ENCODE measurements around the gene DEXI. TPM values are rescaled to one million over a fixed set of nuclear protein-coding genes. Genes with fewer than 3 reads are reported as not detected.

Gene DEXI
- total RNA-seq, 1 donor from 2014 or later, result 94.2 TPM

- no peaks in the 10 kb centered on the region for H3K4me1 ChIP-seq
- DNase-seq (ENCODE audit: low spot score in 2 of 2), result no peak
- no peaks in the 10 kb centered on the region for H3K27me3 ChIP-seq
- intact Hi-C loops (cut with DNase I), result no loop called here
- no peak overlapping the region for H3K4me3 ChIP-seq
- H3K9me3 ChIP-seq, result no peaks in the 10 kb centered on the region
- H3K36me3 ChIP-seq, result no peaks in the 10 kb centered on the region
- no peak overlapping the region for H3K27ac ChIP-seq
- no peak for TF ChIP-seq CTCF (IDR thresholded peaks at IDR 0.05)
Measured at GRCh38 chr16:10889855-10890254, 52.4 kb downstream of the DEXI start.

- Histone ChIP-seq H3K4me3 (no peak overlapping the region), H3K27ac (no peak overlapping the region), H3K9me3 (no peaks in the 10 kb centered on the region), H3K36me3 (no peaks in the 10 kb centered on the region), H3K4me1 (no peaks in the 10 kb centered on the region), H3K27me3 (no peaks in the 10 kb centered on the region)
- DNase-seq (ENCODE audit: low spot score in 2 of 2), result no peak
- TF ChIP-seq CTCF (IDR thresholded peaks at IDR 0.05), result no peak
- intact Hi-C loops (cut with DNase I), result no loop called here
Measured at GRCh38 chr16:10888320-10888937, 53.8 kb downstream of the DEXI start.

- Histone ChIP-seq H3K36me3 (no peaks in the 10 kb centered on the region), H3K4me3 (no peak overlapping the region), H3K4me1 (no peaks in the 10 kb centered on the region), H3K27ac (no peak overlapping the region), H3K27me3 (no peaks in the 10 kb centered on the region), H3K9me3 (no peaks in the 10 kb centered on the region)
- no peak for DNase-seq (ENCODE audit: low spot score in 2 of 2)
- intact Hi-C loops (cut with DNase I), result no loop called here
- TF ChIP-seq CTCF (IDR thresholded peaks at IDR 0.05), result no peak
Measured at GRCh38 chr16:10885246-10885645, 57.0 kb downstream of the DEXI start.

GRCh38 chr16:10883004-10883403 is 59.3 kb downstream of the DEXI start:
- TF ChIP-seq CTCF (IDR thresholded peaks at IDR 0.05), result no peak
- Histone ChIP-seq H3K27ac (no peak overlapping the region), H3K4me3 (no peak overlapping the region), H3K27me3 (no peaks in the 10 kb centered on the region), H3K36me3 (no peaks in the 10 kb centered on the region), H3K9me3 (no peaks in the 10 kb centered on the region), H3K4me1 (peaks cover 0 to 8% of the 10 kb centered on the region in 2 donors)
- intact Hi-C loops (cut with DNase I), result no loop called here
- no peak for DNase-seq (ENCODE audit: low spot score in 2 of 2)

- H3K36me3 ChIP-seq, result no peaks in the 10 kb centered on the region
- DNase-seq (ENCODE audit: low spot score in 2 of 2), result no peak
- no peaks in the 10 kb centered on the region for H3K27me3 ChIP-seq
- H3K4me3 ChIP-seq, result no peak overlapping the region
- H3K4me1 ChIP-seq, result peaks cover 0 to 8% of the 10 kb centered on the region in 2 donors
- H3K27ac ChIP-seq, result no peak overlapping the region
- intact Hi-C loops (cut with DNase I), result no loop called here
- TF ChIP-seq CTCF (IDR thresholded peaks at IDR 0.05), result no peak
- H3K9me3 ChIP-seq, result no peaks in the 10 kb centered on the region
Measured at GRCh38 chr16:10881479-10882030, 60.7 kb downstream of the DEXI start.
